A673 (cell line): ENCODE results near the gene KLF4.

ENCODE experiments used
- CTCF ChIP-seq: fragments of 300-800, 200-600 bp; sonication (generic); conservative IDR thresholded peaks from 2 replicates; pipeline ENCODE4 v1.5.1; 2017; ENCODE audit warnings: low read depth, mild to moderate bottlenecking, antibody characterized with exemption, low read length, moderate library complexity, mixed read lengths
- EZH2 ChIP-seq: fragments of 200-600 bp; sonication (generic); IDR thresholded peaks from 2 replicates; pipeline ENCODE4 v1.6.1; 2017; ENCODE audit warnings: borderline replicate concordance, low read depth, mild to moderate bottlenecking, mixed read lengths, antibody characterized with exemption, low read length; ENCODE audit not compliant: poor library complexity, severe bottlenecking

GRCh38 chr9:107502464-107502863, 12.9 kb upstream of the KLF4 start:
- TF ChIP-seq CTCF: no peak
- no peak for TF ChIP-seq EZH2
